H1 (cell line): Measurements from ENCODE around the gene LARP1.

Experiments
- ASH2L ChIP-seq: fragments of 200-600, 300-600 bp; sonication (generic); IDR thresholded peaks from one replicate; pipeline ENCODE4 v1.7.1; 2017; ENCODE audit warnings: low read length
- ATF3 ChIP-seq: IDR thresholded peaks from 2 replicates; pipeline ENCODE4 v1.6.1; 2011; ENCODE audit warnings: low read depth, mild to moderate bottlenecking, low read length; ENCODE audit not compliant: insufficient read depth
- CBX8 ChIP-seq: fragments of 300-800, 300-1000 bp; sonication (generic); IDR thresholded peaks from 2 replicates; pipeline ENCODE4 v1.7.1; 2016; ENCODE audit warnings: low read depth, low read length, borderline replicate concordance
- CHD1 ChIP-seq: IDR thresholded peaks from 2 replicates; pipeline ENCODE4 v1.6.1; 2012; ENCODE audit warnings: low read depth, low read length, improper control_type of control experiment
- EZH2 ChIP-seq: fragments of 200-600 bp; sonication (generic); IDR thresholded peaks from 2 replicates; pipeline ENCODE4 v1.7.1; 2012; ENCODE audit warnings: low read depth, mild to moderate bottlenecking, moderate library complexity, low read length, inconsistent platforms; ENCODE audit not compliant: severe bottlenecking
- POLR2A ChIP-seq, 2 experiments: IDR thresholded peaks; 1 replicate in 1 of 2; 2 replicates in 1 of 2; pipeline ENCODE4 v1.6.1; 2011; ENCODE audit warnings: low read depth in 2 of 2, low read length in 2 of 2, mild to moderate bottlenecking in 2 of 2; ENCODE audit errors: control extremely low read depth in 1 of 2
- RFX5 ChIP-seq: IDR thresholded peaks from 2 replicates; pipeline ENCODE4 v1.6.1; 2011; ENCODE audit warnings: low read depth, low read length, improper control_type of control experiment, borderline replicate concordance
- SAP30 ChIP-seq: fragments of 300-600 bp; sonication (generic); IDR thresholded peaks from 2 replicates; pipeline ENCODE4 v1.7.1; 2012; ENCODE audit warnings: low read length, moderate library complexity, mild to moderate bottlenecking, inconsistent platforms; ENCODE audit not compliant: insufficient read depth, insufficient replicate concordance
- SUZ12 ChIP-seq: fragments of 200-600 bp; sonication (generic); IDR thresholded peaks from 2 replicates; pipeline ENCODE4 v1.6.1; 2012; ENCODE audit warnings: mild to moderate bottlenecking, inconsistent platforms, low read length, moderate library complexity, mixed read lengths
- TF ChIP-seq, protein P1 (sequence below), 3 experiments: IDR thresholded peaks; 1 replicate in 2 of 3; 2 replicates in 1 of 3; pipeline versions ENCODE4 v1.5.1 to v1.6.1; 2011; ENCODE audit warnings: low read length in 3 of 3, mild to moderate bottlenecking in 3 of 3, inconsistent platforms in 2 of 3, low read depth in 1 of 3, moderate library complexity in 1 of 3; ENCODE audit not compliant: insufficient read depth in 1 of 3; ENCODE audit errors: control extremely low read depth in 1 of 3
- TF ChIP-seq, protein P2 (sequence below): IDR thresholded peaks from 2 replicates; pipeline ENCODE4 v1.6.1; 2012; ENCODE audit warnings: inconsistent platforms

GRCh38 chr5:154795235-154795596 lies 40.0 kb downstream of the LARP1 start:
- TF ChIP-seq SAP30: no peak
- TF ChIP-seq POLR2A (IDR thresholded peaks at IDR 0.05; ENCODE audit: control extremely low read depth in 1 of 2, low read depth in 2 of 2, low read length in 2 of 2): no peak
- TF ChIP-seq ATF3: no peak
- TF ChIP-seq, protein P1, sequence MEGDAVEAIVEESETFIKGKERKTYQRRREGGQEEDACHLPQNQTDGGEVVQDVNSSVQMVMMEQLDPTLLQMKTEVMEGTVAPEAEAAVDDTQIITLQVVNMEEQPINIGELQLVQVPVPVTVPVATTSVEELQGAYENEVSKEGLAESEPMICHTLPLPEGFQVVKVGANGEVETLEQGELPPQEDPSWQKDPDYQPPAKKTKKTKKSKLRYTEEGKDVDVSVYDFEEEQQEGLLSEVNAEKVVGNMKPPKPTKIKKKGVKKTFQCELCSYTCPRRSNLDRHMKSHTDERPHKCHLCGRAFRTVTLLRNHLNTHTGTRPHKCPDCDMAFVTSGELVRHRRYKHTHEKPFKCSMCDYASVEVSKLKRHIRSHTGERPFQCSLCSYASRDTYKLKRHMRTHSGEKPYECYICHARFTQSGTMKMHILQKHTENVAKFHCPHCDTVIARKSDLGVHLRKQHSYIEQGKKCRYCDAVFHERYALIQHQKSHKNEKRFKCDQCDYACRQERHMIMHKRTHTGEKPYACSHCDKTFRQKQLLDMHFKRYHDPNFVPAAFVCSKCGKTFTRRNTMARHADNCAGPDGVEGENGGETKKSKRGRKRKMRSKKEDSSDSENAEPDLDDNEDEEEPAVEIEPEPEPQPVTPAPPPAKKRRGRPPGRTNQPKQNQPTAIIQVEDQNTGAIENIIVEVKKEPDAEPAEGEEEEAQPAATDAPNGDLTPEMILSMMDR (IDR thresholded peaks at IDR 0.05; ENCODE audit: control extremely low read depth in 1 of 3, insufficient read depth in 1 of 3, low read depth in 1 of 3, low read length in 3 of 3): no peak
- TF ChIP-seq, protein P2, sequence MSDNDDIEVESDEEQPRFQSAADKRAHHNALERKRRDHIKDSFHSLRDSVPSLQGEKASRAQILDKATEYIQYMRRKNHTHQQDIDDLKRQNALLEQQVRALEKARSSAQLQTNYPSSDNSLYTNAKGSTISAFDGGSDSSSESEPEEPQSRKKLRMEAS: no peak
- no peak for TF ChIP-seq RFX5
- TF ChIP-seq CBX8: no peak
- no peak for TF ChIP-seq EZH2
- TF ChIP-seq SUZ12: no peak
- no peak for TF ChIP-seq ASH2L
- TF ChIP-seq CHD1: no peak
